IPS-NIHi11 (cell line): ENCODE results near the gene MAPK11.
"Not testable (repeated sequence)": the region's sequence is repeated elsewhere in the genome, so short reads cannot be mapped to it uniquely, and the experiment has no call there.

Source experiments
- DNase-seq: peaks from one replicate; pipeline ENCODE4 v3.0.0; 2012; ENCODE audit warnings: mixed read lengths, low spot score

The MAPK11 gene

GRCh38 chr22:50276143-50276542 lies 6.0 kb upstream of the MAPK11 start:
- DNase-seq: peak; percentile 69

- DNase-seq: no peak
These were observed 5.2 kb upstream of the MAPK11 start for GRCh38 chr22:50275181-50276055.

GRCh38 chr22:50274771-50275170 lies 4.6 kb upstream of the MAPK11 start:
- no peak for DNase-seq

GRCh38 chr22:50274311-50274710 lies 4.1 kb upstream of the MAPK11 start:
- DNase-seq: peak; percentile 64

- DNase-seq: not testable (repeated sequence)
These were observed 3.6 kb upstream of the MAPK11 start for GRCh38 chr22:50273781-50274180.

- not testable (repeated sequence) for DNase-seq
These were observed 3.2 kb upstream of the MAPK11 start for GRCh38 chr22:50273352-50273751.

GRCh38 chr22:50272044-50272802 lies 2.0 kb upstream of the MAPK11 start:
- DNase-seq: no peak

GRCh38 chr22:50271519-50271970 lies 1.4 kb upstream of the MAPK11 start:
- DNase-seq: peak; percentile 86

GRCh38 chr22:50270666-50271394 lies 650 bp upstream of the MAPK11 start:
- DNase-seq: peak; percentile 86

- DNase-seq: no peak
These were observed 609 bp downstream of the MAPK11 start for GRCh38 chr22:50269573-50269969.

GRCh38 chr22:50268655-50269113 lies 1.5 kb downstream of the MAPK11 start:
- no peak for DNase-seq

GRCh38 chr22:50267591-50268390 lies 2.4 kb downstream of the MAPK11 start:
- DNase-seq: peak; percentile 88

GRCh38 chr22:50266994-50267393 lies 3.2 kb downstream of the MAPK11 start:
- DNase-seq: no peak

- no peak for DNase-seq
These were observed 5.1 kb downstream of the MAPK11 start for GRCh38 chr22:50264946-50265669.

- DNase-seq: no peak
These were observed 6.0 kb downstream of the MAPK11 start for GRCh38 chr22:50264104-50264745.

GRCh38 chr22:50262973-50263617 lies 7.1 kb downstream of the MAPK11 start:
- DNase-seq: no peak

GRCh38 chr22:50262460-50262911 lies 7.7 kb downstream of the MAPK11 start:
- DNase-seq: no peak

GRCh38 chr22:50261615-50262459 lies 8.3 kb downstream of the MAPK11 start, which contains the start of gene MAPK12:
TSS of gene MAPK12 (minus strand) at chr22:50261683. CDS start at chr22:50261509, 174 bp downstream.
- DNase-seq: peak; percentile 93
